Subcutaneous adipose tissue (tissue), 4 donors: ENCODE measurements around the gene SRCAP. TPM values are rescaled to one million over a fixed set of nuclear protein-coding genes. Genes with fewer than 3 reads are reported as not detected.

Source experiments
- total RNA-seq, 4 donors: library from RNA; depleted of rRNA; stranded (reverse); fragments of >200 nt; gene quantifications; one replicate each; pipeline ENCODE4 v1.1.0, GENCODE V29; 2016
- TF ChIP-seq, protein P1 (sequence below): fragments of 450-650 bp; IDR thresholded peaks from one replicate; pipeline ENCODE4 v1.5.1; 2016; ENCODE audit warnings: low read depth, mild to moderate bottlenecking, control low read depth, antibody characterized with exemption, moderate library complexity

The SRCAP gene
- total RNA-seq, 4 donors from 2014 or later: 14.1 to 33.7 (median 20.0) TPM

DNA sequence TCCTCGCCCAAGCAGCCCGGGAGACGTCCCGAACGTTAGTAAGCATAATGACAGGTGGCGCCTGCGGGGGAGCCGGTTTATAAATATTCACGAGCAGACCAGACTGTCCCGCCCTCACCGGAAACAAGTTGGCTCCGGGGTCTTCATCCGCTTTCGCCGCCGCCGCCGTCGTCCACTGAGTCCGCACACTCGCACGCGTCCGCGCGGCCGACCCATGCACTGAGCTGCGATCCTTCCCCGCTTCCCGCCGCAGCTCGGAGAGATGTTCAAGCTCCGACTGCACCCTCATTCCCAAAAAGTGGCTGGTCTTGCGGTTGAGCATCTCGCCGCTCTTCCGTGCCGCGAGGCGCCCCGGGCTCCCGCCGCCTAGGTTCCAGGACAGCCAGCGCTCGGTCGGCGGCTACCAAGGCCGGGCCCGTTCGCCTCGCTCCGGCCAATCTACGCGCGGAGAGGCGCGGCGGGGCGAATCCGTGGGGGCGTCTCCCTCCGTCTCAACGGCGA lies 62.5 kb downstream of the SRCAP start:
- TF ChIP-seq, protein P1, sequence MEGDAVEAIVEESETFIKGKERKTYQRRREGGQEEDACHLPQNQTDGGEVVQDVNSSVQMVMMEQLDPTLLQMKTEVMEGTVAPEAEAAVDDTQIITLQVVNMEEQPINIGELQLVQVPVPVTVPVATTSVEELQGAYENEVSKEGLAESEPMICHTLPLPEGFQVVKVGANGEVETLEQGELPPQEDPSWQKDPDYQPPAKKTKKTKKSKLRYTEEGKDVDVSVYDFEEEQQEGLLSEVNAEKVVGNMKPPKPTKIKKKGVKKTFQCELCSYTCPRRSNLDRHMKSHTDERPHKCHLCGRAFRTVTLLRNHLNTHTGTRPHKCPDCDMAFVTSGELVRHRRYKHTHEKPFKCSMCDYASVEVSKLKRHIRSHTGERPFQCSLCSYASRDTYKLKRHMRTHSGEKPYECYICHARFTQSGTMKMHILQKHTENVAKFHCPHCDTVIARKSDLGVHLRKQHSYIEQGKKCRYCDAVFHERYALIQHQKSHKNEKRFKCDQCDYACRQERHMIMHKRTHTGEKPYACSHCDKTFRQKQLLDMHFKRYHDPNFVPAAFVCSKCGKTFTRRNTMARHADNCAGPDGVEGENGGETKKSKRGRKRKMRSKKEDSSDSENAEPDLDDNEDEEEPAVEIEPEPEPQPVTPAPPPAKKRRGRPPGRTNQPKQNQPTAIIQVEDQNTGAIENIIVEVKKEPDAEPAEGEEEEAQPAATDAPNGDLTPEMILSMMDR: no peak

- TF ChIP-seq, protein P1: no peak
These were observed 63.2 kb downstream of the SRCAP start, which contains the start of the genes CFAP119 and RNF40 for GRCh38 chr16:30761928-30762902. CFAP119 (minus strand) TSS chr16:30762062; CDS start chr16:30761748, 314 bp downstream. RNF40 (plus strand) TSS chr16:30762322; CDS start chr16:30762546, 224 bp downstream.

- TF ChIP-seq, protein P1: no peak
These were observed 64.2 kb downstream of the SRCAP start for GRCh38 chr16:30762991-30763725.

GRCh38 chr16:30764086-30764485 lies 65.1 kb downstream of the SRCAP start:
- TF ChIP-seq, protein P1: no peak

DNA sequence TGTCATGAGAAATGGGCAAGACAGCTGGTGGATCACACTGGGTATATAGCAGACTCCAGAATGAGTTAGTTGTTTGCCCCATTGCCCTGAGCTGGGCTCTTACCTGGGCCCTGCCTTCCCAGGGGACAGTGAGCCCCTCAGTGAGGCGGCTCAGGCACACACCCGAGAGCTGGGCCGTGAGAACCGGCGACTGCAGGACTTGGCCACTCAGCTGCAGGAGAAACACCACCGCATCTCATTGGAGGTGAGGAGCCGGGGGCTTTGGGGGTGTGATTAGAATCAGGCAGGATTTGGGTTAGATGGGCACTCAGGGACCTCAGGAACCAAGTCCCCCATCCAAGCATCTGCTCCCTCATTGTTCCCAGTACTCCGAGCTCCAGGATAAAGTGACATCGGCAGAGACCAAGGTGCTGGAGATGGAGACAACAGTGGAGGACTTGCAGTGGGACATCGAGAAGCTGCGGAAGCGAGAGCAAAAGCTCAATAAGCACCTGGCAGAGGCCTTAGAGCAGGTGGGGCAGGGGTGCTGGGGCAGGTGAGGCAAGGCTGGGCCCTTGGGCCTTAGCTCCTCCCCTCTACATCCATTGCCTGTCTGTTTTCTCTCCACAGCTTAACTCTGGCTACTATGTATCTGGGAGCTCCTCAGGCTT lies 66.0 kb downstream of the SRCAP start:
- TF ChIP-seq, protein P1: no peak

- TF ChIP-seq, protein P1: no peak
These were observed 67.4 kb downstream of the SRCAP start for GRCh38 chr16:30766206-30766932.
